Activated CD4-positive, alpha-beta memory T cell treated with anti-CD3 and anti-CD28 coated beads for 36 hours (primary cell): ENCODE results near the gene SELENOO. TPM values are rescaled to one million over a fixed set of nuclear protein-coding genes. Genes with fewer than 3 reads are reported as not detected.
A peak's percentile ranks its signal among the peaks of the same experiment; 100 is the strongest.

Experiments used
- CTCF ChIA-PET: fragments of 350-600 bp; sonication (Branson Sonifier 250); formaldehyde crosslinking; loops from one replicate; lab custom pipeline; 2021; ENCODE audit warnings: antibody characterized with exemption, inconsistent platforms; lab: Charles Lee
- POLR2A ChIA-PET: fragments of 350-600 bp; sonication (Branson Sonifier 250); formaldehyde crosslinking; loops from one replicate; lab custom pipeline; 2021; ENCODE audit warnings: antibody characterized with exemption; lab: Charles Lee
- DNase-seq: peaks from one replicate; pipeline ENCODE4 v3.0.0-alpha.2; 2020
- H3K27ac Mint-ChIP-seq: one replicate; pipeline ENCODE4 v1.8.0; 2021; ENCODE audit warnings: mixed read lengths
- H3K27me3 Mint-ChIP-seq: one replicate; pipeline ENCODE4 v1.8.0; 2021; ENCODE audit warnings: mixed read lengths
- H3K36me3 Mint-ChIP-seq: one replicate; pipeline ENCODE4 v1.8.0; 2021; ENCODE audit warnings: mixed read lengths
- H3K4me1 Mint-ChIP-seq: one replicate; pipeline ENCODE4 v1.8.0; 2021; ENCODE audit warnings: low read depth, mixed read lengths
- H3K4me3 Mint-ChIP-seq: one replicate; pipeline ENCODE4 v1.8.0; 2021; ENCODE audit warnings: mild to moderate bottlenecking, mixed read lengths
- H3K9me3 Mint-ChIP-seq: one replicate; pipeline ENCODE4 v1.8.0; 2021; ENCODE audit warnings: mixed read lengths
- intact Hi-C: fragments of 100-400 bp; cut with micrococcal nuclease; formaldehyde crosslinking; loops from one replicate; pipeline ENCODE4 v1.15.1; 2023
- total RNA-seq, 2 experiments: library from RNA; stranded (reverse); gene quantifications; one replicate each; pipeline ENCODE4 v1.2.3, GENCODE V29; 2021

The SELENOO gene
- total RNA-seq, 2 experiments from 2014 or later: 18.8 to 19.7 TPM

DNA sequence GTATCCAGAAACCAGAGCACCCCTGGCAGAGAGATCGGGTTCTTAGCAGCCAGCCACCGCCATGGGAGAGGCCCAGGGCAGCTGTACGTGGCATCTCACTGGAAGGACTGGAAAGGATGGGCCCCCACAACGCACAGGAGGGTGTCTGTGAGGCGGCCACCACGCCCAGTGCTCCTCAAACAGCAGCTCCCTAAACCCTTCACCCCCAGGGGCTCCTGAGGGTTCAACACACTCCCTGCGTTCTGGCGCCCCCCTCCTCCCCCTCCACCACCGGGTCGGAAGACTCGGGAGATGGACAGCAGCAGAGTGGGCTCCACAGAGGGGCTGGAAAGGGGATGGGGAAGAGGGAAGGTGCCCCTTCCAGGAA lies 59.6 kb downstream of the SELENOO start:
- Mint-ChIP-seq H3K4me1 (peaks cover 5% of the 10 kb centered on the region), H3K27ac (no peak overlapping the region), H3K4me3 (peak overlapping the region; percentile 35), H3K36me3 (no peaks in the 10 kb centered on the region), H3K9me3 (no peaks in the 10 kb centered on the region), H3K27me3 (peaks cover 19% of the 10 kb centered on the region)
- ChIA-PET POLR2A (interaction anchor here (3.5 kb wide), 1 partner anchor 9 kb away, joined by 15 read pairs; the partner anchor contains the start of gene HDAC10), CTCF (interaction anchor here (1.0 to 1.3 kb wide), 2 partner anchors 16 to 360 kb away, joined by 3 to 4 read pairs; no protein-coding TSS in a partner anchor)
- intact Hi-C loops: no loop called here
- DNase-seq: no peak

- peak; percentile 38 for DNase-seq
- Mint-ChIP-seq H3K27me3 (peaks cover 19% of the 10 kb centered on the region), H3K27ac (no peak overlapping the region), H3K9me3 (no peaks in the 10 kb centered on the region), H3K4me3 (peak overlapping the region; percentile 39), H3K36me3 (no peaks in the 10 kb centered on the region), H3K4me1 (peaks cover 5% of the 10 kb centered on the region)
- CTCF ChIA-PET: interaction anchor here (0.9 to 1.3 kb wide), 4 partner anchors 16 to 360 kb away, joined by 3 to 4 read pairs (median 3); no protein-coding TSS in a partner anchor
- POLR2A ChIA-PET: interaction anchor here (3.5 kb wide), 1 partner anchor 10 kb away, joined by 15 read pairs; the partner anchor contains the start of gene HDAC10
- intact Hi-C loops: no loop called here
Observed at GRCh38 chr22:50260801-50261614, 60.2 kb downstream of the SELENOO start.

DNA sequence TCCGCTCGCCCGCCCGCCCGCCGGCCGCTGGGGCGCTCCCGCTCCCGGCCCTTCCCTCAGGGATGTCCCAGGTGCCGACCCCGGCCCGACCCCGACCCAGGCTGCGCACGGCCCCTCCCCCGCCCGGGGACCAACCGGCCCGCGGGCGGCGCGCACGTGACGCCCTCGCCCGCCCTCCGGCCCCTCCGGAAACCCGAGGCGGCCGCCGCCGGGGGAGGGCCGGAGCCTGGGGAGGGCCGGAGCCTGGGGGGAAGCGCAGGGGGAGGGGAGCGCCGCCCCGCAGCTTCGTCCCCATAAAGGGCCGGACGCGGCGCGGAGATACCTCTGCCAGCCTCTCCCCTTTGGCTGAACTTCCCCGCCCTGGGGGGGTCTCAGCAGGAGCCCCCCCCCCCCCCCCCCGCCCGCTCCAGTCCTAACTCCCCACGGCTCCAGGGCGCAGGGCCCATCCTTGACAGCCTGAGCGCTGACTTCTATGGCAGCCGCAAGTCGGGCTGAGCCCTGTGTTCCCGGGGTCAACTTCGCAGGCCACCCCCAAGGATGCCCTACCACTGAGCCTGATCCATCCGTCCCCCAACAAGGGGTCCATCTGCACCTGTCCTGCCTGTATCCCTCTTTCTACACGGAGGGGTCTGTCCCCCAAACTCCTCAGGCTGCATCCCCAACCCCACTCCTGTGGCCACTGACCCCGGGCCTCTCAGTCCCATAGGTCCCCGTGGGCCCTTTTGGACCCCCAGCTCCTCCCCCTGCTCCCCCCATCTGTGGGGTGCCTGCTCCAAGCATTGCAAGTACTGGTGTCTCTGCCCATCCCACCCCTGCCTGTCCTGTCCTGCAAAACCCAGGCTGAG lies 61.0 kb downstream of the SELENOO start, which contains the start of gene MAPK12:
Gene MAPK12 (minus strand): TSS at position 69 of the 845 bp plus-strand sequence. CDS start 174 bp downstream, outside the sequence.
- Mint-ChIP-seq H3K9me3 (no peaks in the 10 kb centered on the region), H3K36me3 (no peaks in the 10 kb centered on the region), H3K27me3 (peaks cover 19% of the 10 kb centered on the region), H3K4me1 (peaks cover 5% of the 10 kb centered on the region), H3K4me3 (peak within 1 kb of the TSS; percentile 61), H3K27ac (no peak within 1 kb of the TSS)
- DNase-seq: no peak
- ChIA-PET POLR2A (interaction anchor here (3.5 kb wide), 1 partner anchor 11 kb away, joined by 15 read pairs; the partner anchor contains the start of gene HDAC10), CTCF (interaction anchor here (0.9 to 1.9 kb wide), 5 partner anchors 15 to 359 kb away, joined by 3 to 5 read pairs (median 3); no protein-coding TSS in a partner anchor)
- intact Hi-C loops: no loop called here

GRCh38 chr22:50262460-50262911 lies 61.7 kb downstream of the SELENOO start:
- POLR2A ChIA-PET: interaction anchor here (3.5 kb wide), 1 partner anchor 11 kb away, joined by 15 read pairs; the partner anchor contains the start of gene HDAC10
- Mint-ChIP-seq H3K4me3 (peak overlapping the region; percentile 61), H3K36me3 (no peaks in the 10 kb centered on the region), H3K4me1 (peaks cover 5% of the 10 kb centered on the region), H3K27ac (no peak overlapping the region), H3K27me3 (peaks cover 19% of the 10 kb centered on the region), H3K9me3 (no peaks in the 10 kb centered on the region)
- CTCF ChIA-PET: interaction anchor here (1.9 kb wide), 1 partner anchor 22 kb away, joined by 5 read pairs; no protein-coding TSS in a partner anchor
- intact Hi-C loops: no loop called here
- DNase-seq: peak; percentile 29

GRCh38 chr22:50262973-50263617 lies 62.3 kb downstream of the SELENOO start:
- no peak for DNase-seq
- ChIA-PET CTCF (interaction anchor here (1.0 to 1.9 kb wide), 2 partner anchors 11 to 22 kb away, joined by 3 to 5 read pairs; no protein-coding TSS in a partner anchor), POLR2A (interaction anchor here (1.0 to 3.5 kb wide), 2 partner anchors 12 to 19 kb away, joined by 3 to 15 read pairs; partner anchors contain the start of gene HDAC10)
- intact Hi-C loops: no loop called here
- Mint-ChIP-seq H3K4me1 (peaks cover 6% of the 10 kb centered on the region), H3K4me3 (no peak overlapping the region), H3K9me3 (no peaks in the 10 kb centered on the region), H3K27me3 (peaks cover 19% of the 10 kb centered on the region), H3K27ac (no peak overlapping the region), H3K36me3 (no peaks in the 10 kb centered on the region)

- no peak for DNase-seq
- H3K9me3 Mint-ChIP-seq: no peaks in the 10 kb centered on the region
- peaks cover 10% of the 10 kb centered on the region for H3K4me1 Mint-ChIP-seq
- ChIA-PET POLR2A (interaction anchor here (3.5 kb wide), 1 partner anchor 13 kb away, joined by 15 read pairs; the partner anchor contains the start of gene HDAC10), CTCF (interaction anchor here (0.8 to 1.9 kb wide), 3 partner anchors 12 to 23 kb away, joined by 3 to 5 read pairs (median 3); no protein-coding TSS in a partner anchor)
- H3K4me3 Mint-ChIP-seq: no peak overlapping the region
- no peak overlapping the region for H3K27ac Mint-ChIP-seq
- H3K36me3 Mint-ChIP-seq: no peaks in the 10 kb centered on the region
- peaks cover 13% of the 10 kb centered on the region for H3K27me3 Mint-ChIP-seq
- intact Hi-C loops: no loop called here
Observed at GRCh38 chr22:50264104-50264745, 63.4 kb downstream of the SELENOO start.

- H3K27me3 Mint-ChIP-seq: peaks cover 12% of the 10 kb centered on the region
- H3K27ac Mint-ChIP-seq: no peak overlapping the region
- ChIA-PET POLR2A (interaction anchor here (0.6 kb wide), 1 partner anchor 233 kb away, joined by 5 read pairs; no protein-coding TSS in a partner anchor), CTCF (no interaction called here)
- intact Hi-C loops: no loop called here
- H3K4me3 Mint-ChIP-seq: no peak overlapping the region
- DNase-seq: no peak
- no peaks in the 10 kb centered on the region for H3K36me3 Mint-ChIP-seq
- peaks cover 13% of the 10 kb centered on the region for H3K4me1 Mint-ChIP-seq
- H3K9me3 Mint-ChIP-seq: no peaks in the 10 kb centered on the region
Observed at GRCh38 chr22:50264946-50265669, 64.3 kb downstream of the SELENOO start.

DNA sequence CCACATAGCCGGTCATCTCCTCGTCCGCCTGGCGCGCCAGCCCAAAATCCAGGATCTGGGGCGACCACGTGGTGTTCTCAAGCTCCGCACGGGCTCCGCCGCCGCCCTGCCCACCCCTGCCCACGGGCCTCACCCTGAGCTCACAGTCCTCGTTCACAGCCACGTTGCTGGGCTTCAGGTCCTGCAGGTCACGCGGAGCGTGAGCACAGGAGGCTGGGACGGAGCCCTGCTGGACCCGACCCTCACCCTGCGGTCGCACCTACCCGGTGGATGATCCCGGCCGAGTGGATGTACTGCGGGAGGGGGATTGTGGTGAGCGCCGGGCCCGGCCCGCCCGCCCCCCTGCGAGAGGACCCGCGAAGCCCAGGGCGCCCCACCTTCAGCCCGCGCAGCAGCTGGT lies 66.2 kb downstream of the SELENOO start:
- H3K27ac Mint-ChIP-seq: no peak overlapping the region
- no peaks in the 10 kb centered on the region for H3K36me3 Mint-ChIP-seq
- intact Hi-C loops: no loop called here
- no peak for DNase-seq
- H3K9me3 Mint-ChIP-seq: no peaks in the 10 kb centered on the region
- no peak overlapping the region for H3K4me3 Mint-ChIP-seq
- ChIA-PET CTCF (interaction anchor here (0.7 to 2.4 kb wide), 3 partner anchors 14 to 26 kb away, joined by 3 to 9 read pairs (median 3); partner anchors contain the start of gene HDAC10), POLR2A (interaction anchor here (2.0 kb wide), 1 partner anchor 16 kb away, joined by 5 read pairs; the partner anchor contains the start of gene HDAC10)
- peaks cover 10% of the 10 kb centered on the region for H3K27me3 Mint-ChIP-seq
- peaks cover 13% of the 10 kb centered on the region for H3K4me1 Mint-ChIP-seq
